ENCODE data around the gene NEMP2.

DNA sequence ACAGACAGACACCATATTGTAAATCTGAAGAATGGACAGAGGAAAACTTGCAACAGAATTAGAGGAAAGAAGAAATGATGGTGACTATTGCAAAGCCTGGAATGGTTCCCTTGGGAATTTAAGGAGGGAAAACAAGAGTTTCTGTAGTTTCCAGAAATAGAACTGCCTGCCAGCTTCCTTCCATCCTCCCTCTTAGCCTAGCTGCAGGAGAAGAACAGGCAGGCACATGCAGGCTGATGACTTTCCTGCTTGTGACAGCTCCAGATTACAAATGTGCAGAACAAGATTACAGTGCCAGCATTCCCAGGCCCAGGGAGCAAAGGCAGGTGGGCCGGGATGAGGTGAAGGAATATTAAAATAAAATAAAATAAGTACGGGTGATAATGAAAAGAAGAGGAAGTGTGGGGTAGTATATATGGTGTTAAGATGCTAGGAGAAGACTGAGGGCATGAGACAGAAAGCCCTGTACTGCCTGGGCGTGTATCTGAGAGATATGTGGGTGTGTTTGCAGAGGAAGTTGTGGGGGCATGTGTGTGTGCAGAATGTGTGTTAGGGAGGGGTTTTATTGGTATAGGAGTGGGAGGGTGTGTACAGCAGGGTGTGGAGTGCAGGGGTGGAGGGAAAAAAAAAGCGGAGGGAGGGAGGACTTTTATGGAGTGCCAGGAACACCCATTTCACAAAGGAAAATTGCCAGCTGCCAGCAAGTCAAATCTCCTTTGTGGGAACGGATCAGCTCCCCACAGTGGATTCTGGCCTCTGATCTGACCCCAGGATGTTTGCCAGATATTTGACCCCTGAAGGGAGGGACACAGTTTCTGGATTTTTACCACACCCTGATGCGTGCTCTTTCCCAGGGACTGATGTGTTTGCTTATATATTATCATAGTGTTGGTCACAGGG is 43.9 kb upstream of the NEMP2 start:
- TF ChIP-seq CTCF (IDR thresholded peaks at IDR 0.05; ENCODE audit: low read length) (no peak), EZH2 (IDR thresholded peaks at IDR 0.05; ENCODE audit: borderline replicate concordance, low read length) (no peak)

Measured in OCI-LY1 (cell line).